RPMI7951 (cell line): ENCODE measurements around the gene SUN1. TPM values are rescaled to one million over a fixed set of nuclear protein-coding genes. Genes with fewer than 3 reads are reported as not detected.
"Not testable (repeated sequence)": the region's sequence is repeated elsewhere in the genome, so short reads cannot be mapped to it uniquely, and the experiment has no call there.

Source experiments
- DNase-seq: peaks from one replicate; pipeline ENCODE4 v3.0.0-alpha.2; 2012; ENCODE audit warnings: low read depth
- total RNA-seq: library from RNA; depleted of rRNA; stranded (reverse); fragments of >200 nt; shearing (Covaris generic); gene quantifications from 2 replicates; pipeline ENCODE4 v1.2.3, GENCODE V29; 2014

Gene SUN1
- total RNA-seq, 1 experiment from 2014 or later: 67.6 TPM

DNA sequence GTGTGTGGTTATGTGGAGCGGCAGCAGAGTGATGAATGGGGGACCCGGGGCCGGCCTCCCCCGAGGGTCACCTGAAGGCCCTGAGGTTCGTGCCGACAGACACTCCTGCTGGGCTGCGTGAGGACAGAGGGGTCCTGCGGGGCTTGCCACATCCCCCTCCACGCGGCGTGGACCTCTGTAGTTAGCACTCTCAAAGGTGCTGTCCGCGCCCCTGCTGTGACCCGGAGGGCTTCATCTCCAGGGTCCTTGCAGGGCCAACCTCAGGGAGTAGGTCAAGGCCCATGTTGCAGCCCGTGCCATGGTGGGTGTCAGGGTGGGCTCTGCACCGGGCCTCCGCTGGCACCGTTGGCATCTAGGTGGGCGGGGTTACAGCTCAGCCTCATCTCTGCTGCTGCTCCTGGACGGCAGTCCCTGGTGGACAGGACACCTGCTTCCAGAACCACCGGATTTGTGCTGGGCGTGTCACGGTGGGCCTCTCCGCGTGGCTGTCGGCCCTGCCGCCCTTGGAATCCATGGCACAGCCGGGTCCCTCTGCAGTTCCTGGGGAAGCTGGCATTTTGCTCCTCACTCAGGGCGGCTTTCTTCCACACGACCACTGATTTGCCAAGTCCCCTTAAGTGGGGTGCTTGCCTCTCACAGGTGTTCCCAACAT is 24.3 kb downstream of the SUN1 start:
- no peak for DNase-seq

DNA sequence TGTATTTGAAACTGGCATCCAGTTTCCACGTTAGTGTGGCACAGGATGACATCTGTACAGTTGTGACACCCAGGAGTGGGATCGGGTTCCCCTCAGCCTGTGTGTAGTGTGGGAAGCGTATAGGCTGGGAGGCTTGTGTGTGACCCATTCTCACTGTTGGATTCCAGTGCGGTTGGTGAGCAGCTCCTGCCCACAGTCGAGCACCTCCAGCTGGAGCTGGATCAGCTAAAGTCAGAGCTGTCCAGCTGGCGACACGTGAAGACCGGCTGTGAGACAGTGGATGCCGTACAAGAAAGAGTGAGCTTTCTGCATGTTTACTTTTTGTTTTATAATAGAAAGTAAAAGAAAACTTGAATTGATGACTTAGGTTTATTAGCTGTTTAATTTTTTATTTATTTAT is 25.4 kb downstream of the SUN1 start:
- DNase-seq: no peak

DNA sequence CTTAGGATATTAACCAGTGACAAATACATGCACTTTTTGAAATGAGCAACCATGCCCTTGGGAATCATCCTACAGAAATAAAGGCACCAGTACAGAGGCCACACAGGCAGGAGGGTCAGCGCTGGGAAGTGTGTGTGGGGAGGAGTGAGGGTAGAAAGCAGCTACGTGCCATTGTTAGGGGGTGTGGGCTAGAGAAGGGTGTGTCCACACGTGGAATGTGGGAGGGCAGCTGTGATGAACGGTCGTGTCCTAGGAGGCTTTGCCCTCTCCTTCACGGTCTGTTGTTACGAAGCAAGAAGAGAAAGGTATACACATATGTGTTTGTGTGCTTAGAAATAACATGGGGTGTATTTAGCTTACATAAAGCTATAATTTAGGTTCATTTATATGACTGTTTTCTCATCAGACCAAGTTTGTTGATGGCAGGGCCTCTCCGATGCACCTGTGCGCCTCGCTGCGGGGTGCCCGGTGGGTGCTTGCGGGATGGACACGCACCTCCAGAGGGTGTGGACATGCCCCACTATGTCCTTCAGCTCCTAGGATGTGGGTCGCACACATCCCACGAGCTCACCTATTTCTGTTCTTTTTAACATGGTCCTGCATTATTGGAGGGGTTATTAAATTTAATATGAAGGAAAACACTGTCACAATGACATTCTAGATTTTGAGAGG is 27.2 kb downstream of the SUN1 start:
- DNase-seq: no peak

DNA sequence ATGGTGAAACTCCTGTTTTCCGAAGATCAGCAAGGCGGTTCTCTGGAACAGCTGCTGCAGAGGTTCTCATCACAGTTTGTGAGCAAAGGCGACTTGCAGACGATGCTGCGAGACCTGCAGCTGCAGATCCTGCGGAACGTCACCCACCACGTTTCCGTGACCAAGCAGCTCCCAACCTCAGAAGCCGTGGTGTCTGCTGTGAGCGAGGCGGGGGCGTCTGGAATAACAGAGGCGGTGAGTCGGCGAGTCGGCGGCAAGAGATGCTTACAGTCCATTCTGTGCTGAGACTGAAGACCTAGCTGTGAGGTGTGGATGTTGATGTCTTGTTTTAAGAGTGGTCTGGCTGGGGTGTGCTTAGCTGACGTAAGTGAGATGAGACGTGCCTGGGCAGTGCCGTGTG is 27.9 kb downstream of the SUN1 start:
- DNase-seq: no peak

DNA sequence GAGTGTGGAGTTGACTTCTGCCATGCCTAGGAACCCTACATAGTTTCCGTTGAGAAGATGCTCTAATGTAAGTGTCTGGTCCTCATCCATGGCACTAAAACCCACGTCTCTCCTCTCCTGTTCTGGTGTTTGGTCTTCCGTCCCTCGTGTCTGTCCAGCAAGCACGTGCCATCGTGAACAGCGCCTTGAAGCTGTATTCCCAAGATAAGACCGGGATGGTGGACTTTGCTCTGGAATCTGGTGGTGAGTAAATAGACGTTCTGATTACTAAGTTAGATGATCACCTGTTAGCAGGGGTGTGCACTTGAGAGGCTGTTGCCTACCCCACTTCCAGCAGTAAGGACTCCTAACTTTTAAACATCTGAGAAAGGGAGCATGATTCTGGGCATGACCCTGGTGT is 28.9 kb downstream of the SUN1 start:
- DNase-seq: no peak

DNA sequence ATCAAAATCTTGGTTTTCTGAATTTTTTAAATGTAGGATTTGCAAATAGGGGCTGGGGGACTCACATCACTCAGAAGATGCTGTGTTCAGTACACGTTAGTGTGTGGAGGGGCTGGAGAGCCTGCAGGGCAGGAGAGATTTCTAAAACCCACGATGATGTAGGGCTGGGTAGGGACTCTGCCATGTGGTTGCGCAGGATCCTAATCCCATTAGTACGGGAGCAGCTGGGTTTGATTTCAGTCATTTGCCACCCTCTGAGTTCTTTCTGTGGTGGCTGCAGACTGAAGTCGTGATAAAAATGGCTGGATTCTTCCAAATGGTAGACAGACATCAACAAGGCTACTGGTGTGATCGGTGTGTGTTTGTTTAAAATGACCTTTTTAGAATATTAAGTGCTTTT is 29.9 kb downstream of the SUN1 start:
- no peak for DNase-seq

DNA sequence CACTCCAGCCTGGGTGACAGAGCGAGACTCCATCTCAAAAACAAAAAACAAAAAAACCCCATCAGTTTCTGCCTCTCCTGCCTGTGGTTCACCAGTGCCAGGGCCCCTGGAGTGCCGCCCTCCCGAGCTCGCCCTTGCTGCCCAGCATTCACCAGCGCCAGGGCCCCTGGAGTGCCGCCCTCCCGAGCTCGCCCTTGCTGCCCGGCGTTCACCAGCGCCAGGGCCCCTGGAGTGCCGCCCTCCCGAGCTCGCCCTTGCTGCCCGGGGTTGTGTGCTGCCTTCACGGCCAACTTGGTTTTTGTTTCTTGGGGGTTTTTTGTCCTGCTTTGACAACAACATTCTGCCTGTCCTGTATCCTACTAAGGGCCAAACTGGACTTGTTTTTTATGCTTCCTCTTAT is 30.8 kb downstream of the SUN1 start:
- no peak for DNase-seq

DNA sequence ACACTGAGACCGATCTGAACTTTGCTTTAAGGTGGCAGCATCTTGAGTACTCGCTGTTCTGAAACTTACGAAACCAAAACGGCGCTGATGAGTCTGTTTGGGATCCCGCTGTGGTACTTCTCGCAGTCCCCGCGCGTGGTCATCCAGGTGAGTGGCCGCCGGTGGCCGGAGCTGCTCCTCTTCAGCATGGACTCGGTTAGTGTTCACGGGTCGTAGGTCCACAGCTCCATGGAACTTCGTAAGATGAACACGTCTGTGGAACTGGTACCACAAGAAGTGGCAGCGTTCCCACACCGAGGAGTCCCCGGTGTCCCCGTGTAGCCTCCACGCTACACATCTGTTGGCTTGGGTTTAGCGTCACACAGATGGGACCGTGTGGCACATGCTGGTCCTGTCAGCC is 33.6 kb downstream of the SUN1 start:
- DNase-seq: no peak

DNA sequence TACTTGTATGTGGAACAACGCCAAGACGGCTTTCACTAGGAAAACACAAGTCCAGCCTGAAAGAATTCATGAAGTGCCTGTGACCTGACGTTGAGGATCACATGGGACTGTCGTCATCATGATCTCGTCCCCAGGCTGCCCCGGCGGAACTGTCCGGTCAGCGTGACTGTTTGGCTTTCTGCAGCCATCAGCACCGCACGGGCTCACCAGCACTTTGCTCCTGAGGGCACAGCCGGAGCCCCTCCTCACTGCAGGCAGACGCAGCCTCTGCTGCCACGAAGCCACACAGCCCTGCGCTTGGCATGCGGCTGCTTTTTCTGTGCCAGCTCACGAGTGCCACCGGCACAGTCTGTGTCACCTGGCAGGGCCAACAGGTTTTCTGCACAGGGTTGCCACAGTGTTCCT is 34.7 kb downstream of the SUN1 start:
- DNase-seq: no peak

DNA sequence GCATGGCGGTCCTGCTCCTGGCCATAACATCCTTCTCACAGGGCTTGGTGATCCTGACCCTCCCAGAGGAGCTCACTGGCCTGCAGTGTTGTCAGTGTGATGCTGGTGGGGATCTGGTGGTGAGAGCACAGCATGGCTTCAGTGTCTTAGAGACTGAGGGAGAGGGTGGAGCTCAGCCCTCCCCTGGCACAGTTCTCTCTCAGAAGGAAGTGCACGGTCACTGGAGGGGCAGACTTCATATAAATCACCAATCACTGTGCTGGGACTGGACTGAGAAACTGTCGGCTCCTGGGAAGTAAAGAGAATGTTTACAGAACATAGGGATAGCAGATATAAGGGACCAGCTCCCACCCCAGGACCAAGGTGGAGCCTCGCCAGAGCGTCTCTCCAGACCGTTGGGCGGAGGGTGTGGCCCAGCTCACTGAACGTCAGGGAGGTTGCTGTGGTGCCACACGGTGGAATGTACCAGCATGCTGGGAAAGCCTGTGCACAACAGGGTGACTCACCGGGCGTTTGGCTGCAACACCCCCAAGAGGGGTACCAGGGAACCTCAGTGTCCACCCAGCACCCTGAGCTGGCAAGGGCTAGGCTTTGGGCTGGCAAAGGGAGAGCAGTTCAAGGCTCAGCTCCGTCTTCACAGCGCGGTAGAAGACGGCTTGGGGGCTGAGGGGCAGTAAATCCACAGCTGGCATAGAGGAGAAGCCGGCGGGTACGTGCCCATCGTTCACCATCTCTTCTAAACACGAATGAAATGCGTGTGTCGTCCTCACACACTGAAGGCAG is 35.3 kb downstream of the SUN1 start:
- no peak for DNase-seq

DNA sequence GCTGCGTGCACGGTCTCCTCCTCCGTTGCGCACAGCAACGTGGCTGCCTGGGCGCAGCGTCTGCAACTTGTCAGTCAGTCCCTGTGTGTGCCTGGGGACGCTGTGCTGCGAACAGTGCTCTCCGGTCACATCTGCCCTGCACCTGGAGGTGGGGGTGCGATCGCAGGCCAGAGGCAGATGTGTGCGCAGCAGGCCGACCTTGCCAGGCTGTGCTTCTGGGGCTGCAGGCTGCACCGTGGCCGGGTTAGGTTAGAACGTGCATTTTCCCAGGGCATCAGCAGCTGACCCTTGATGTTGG is 35.9 kb downstream of the SUN1 start:
- no peak for DNase-seq

DNA sequence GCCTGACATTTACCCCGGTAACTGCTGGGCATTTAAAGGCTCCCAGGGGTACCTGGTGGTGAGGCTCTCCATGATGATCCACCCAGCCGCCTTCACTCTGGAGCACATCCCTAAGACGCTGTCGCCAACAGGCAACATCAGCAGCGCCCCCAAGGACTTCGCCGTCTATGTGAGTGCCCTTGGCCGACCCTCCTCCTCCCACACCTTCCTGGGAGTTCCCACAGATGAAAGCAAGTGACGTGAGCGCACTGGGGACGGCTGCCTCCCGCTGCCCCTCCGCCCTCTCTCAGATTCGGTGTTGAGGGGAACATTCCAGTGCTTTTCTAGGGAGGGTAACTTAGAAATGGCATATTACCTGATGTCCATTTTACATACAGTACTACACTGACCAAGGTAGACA is 37.1 kb downstream of the SUN1 start:
- DNase-seq: no peak

DNA sequence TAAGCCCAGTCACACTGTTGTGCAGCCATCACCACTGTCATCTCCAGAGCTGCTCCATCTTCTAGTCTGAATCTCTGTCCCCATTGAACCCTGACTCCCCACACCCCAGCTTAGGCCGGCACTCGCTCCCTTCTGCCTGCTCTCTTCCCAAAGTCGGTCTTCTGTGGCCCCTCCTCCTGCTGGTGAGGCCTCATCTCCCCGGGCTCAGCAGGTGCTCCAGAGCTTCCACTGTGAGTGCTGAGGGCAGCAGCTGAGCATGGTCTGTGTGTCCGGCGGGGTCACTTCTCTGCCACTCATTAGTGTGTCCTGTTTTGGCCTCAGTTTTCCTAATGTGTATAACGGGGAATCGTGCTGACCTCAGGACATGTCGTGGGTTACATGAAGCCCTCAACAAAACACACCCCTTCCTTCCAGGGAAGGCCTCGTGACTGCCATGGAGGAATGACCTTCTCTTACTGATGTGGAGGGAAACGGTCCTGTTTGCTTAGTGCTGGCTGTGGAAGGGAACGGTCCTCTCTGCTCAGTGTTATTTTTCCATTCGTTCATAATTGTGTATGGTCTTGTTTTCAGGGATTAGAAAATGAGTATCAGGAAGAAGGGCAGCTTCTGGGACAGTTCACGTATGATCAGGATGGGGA is 39.7 kb downstream of the SUN1 start:
- no peak for DNase-seq

DNA sequence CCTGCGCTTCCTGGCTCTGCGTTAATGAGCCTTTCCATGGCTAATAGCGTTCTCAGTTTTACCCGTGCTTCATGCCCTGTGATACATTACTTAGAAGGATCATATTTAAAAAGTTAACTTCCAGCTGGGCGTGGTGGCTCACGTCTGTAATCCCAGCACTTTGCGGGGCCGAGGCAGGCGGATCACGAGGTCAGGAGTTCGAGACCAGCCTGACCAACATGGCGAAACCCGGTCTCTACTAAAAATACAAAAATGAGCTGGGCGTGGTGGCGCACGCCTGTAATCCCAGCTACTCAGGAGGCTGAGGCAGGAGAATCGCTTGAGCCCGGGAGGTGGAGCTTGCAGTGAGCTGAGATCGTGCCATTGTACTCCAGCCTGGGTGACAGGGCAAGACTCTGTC is 40.4 kb downstream of the SUN1 start:
- DNase-seq: not testable (repeated sequence)

DNA sequence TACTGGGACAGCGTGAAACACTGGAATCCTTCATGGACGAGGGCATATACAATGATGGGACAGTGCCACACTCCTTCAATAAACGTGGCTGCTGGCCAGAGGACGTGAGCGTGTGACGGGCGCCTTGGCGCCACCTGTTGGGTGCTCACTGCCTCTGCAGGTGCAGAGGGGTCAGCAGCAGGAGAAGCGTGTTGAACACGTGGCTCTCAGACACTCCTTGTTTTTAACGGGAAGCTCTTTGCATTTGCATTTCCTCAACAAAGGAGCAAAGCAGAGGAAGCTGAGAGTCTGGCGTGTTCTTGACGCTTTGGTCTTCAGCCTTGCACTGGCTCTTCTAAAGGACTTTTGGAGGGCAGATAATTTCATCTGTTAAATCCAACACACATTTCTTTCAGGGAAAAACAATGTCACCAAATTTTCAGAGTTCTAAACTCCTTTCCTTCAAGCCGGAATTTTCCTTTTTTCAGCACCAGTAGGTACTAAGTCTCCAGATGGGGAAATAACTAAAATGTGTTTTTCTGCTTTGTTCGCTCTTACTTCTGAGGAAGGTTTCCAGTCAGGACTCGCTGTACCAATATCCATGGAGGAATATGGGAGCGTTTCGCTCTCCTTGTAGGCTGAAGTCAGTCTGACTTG is 41.2 kb downstream of the SUN1 start:
- DNase-seq: peak; percentile 76

DNA sequence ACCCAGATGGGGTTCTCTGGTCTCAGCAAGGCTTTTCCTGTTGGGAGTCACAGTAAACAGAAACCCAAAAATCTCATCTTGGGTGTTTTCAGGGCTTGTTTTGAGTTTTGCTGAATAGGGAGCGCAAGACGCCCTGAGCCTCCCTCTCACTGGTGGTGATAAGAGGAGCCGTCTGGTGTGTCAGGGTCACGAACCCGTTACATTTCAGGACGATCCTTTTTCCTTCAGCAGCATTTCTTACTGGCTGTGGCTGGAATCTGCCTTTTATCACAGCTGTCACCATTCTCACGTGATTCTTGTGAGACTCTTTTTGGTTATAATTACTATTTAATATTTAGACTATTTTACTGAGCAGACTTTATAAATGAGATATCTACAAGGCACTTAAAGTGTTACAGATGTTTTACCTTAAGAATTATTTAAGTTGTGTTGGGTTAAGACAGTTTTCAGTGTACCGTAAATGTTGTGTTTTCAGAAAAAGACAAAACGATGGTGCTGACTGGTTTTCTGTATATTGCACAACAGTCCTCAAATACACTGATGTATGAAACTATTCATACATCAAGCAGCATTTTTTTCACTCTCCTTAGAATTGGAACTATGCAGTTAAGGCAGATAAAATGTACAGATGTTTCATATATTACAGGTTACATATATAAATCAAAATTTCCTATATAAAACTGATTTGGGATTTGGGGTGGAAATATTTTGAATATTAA is 41.9 kb downstream of the SUN1 start:
- DNase-seq: no peak

DNA sequence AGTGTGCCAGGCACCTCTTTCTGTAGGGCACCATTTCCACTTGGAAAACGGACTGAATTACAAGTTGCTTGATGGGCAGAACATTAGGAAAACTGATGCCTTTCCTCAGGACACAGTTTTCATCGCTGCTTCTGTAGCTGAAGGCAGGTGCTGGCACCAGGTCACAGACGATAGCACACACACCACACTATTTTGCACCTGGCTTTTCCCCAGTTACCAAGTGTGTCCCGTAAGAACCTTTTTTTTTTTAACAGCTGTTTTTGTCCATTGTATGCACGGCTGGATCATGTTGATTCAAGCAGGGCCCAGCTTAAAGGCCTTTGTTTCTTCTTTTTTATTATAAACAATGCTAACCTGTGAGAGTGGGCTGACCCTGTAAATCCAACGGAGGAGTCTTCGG is 42.8 kb downstream of the SUN1 start:
- no peak for DNase-seq

DNA sequence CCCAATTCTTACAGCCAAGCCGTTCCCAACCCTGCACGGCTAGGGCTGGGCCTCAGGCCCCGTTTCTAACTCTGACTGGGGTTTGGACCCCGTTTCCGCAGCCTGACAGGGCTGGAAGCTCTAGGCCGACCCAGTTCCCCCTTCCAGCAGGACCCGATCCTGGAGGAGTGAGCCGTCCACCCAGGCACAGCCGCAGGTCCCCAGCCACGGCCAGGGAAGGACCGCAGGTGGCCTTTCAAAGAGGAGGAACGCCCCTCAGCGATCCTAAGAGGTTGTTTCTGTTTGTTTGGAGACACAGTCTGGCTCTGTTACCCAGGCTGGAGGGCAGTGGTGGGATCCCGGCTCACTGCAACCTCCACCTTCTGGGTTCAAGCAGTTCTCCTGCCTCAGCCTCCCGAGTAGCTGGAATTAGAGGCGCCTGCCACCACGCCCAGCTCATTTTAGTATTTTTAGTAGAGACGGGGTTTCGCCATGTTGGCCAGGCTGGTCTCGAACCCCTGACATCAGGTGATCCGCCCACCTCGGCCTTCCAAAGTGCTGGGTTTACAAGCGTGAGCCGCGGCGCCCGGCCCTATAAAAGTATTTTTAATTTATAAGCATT is 43.3 kb downstream of the SUN1 start:
- no peak for DNase-seq

DNA sequence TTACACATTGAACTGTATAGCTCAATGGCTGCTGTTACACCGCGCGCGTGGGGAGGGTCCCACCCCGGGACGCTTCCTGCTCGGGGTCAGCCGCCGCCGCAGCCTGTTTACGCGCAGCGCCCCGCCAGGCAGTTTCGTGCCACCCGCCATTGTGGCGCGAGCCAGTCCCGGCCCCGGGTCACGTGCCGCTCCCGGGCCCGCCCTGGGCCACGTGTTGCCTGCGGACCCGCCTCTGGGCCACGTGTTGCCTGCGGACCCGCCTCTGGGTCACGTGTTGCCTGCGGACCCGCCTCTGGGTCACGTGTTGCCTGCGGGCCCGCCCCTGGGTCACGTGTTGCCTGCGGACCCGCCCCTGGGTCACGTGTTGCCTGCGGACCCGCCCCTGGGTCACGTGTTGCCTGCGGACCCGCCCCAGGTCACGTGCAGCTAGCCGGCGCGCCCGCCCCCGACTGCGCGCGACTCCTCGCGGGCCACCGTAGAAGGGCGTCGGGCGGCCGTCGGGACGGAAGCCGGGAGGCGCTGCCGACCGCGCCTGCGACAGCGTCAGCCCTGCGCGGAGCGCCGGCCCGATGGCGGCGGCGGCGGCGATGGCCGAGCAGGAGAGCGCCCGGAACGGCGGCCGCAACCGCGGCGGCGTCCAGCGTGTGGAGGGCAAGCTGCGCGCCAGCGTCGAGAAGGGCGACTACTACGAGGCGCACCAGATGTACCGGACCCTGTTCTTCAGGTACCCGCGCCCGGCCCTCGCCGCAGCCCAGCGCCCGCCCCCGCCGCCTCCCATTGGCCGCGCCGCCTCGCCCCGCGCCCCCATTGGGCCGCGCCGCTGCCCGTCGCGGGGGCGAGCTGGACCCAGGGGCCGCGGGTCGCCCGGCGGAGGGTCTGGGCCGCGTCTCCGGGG is 44.0 kb downstream of the SUN1 start, which contains the start of gene GET4:
TSS of gene GET4 (plus strand) at position 478 of the 895 bp plus-strand sequence. CDS start at position 570, 92 bp downstream.
- DNase-seq: peak; percentile 95

DNA sequence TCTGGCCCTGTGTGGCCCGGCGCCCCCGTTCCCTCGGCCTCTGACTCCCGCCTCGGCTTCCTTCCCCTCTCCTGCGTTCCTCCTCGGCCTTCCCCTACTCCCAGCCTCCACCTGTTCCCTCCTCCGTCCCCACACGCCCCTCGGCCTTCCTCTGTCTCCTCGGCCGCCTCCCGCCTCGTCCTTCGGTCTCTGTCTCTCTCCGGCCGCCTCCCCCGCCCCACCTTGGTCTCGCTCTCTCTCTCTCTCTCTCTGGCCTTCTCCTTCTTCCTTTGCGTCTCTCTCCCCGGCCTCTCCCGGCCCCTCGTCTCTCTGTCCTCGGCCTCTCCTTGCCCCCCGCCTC is 44.7 kb downstream of the SUN1 start:
- peak; percentile 50 for DNase-seq
